ENCODE measurements around the gene CXXC1.
"Not testable (repeated sequence)": the region's sequence is repeated elsewhere in the genome, so short reads cannot be mapped to it uniquely, and the experiment has no call there.

Gene CXXC1

GRCh38 chr18:50249576-50249975, 37.9 kb downstream of the CXXC1 start:
- TF ChIP-seq, protein P1, sequence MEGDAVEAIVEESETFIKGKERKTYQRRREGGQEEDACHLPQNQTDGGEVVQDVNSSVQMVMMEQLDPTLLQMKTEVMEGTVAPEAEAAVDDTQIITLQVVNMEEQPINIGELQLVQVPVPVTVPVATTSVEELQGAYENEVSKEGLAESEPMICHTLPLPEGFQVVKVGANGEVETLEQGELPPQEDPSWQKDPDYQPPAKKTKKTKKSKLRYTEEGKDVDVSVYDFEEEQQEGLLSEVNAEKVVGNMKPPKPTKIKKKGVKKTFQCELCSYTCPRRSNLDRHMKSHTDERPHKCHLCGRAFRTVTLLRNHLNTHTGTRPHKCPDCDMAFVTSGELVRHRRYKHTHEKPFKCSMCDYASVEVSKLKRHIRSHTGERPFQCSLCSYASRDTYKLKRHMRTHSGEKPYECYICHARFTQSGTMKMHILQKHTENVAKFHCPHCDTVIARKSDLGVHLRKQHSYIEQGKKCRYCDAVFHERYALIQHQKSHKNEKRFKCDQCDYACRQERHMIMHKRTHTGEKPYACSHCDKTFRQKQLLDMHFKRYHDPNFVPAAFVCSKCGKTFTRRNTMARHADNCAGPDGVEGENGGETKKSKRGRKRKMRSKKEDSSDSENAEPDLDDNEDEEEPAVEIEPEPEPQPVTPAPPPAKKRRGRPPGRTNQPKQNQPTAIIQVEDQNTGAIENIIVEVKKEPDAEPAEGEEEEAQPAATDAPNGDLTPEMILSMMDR (conservative IDR thresholded peaks at IDR 0.05; ENCODE audit: low read length), result no peak
- no peak for DNase-seq (ENCODE audit: low read depth)
- no peak overlapping the region for H3K4me3 ChIP-seq (ENCODE audit: low read length)

- no peak for DNase-seq (ENCODE audit: low read depth)
- no peak overlapping the region for H3K4me3 ChIP-seq (ENCODE audit: low read length)
- TF ChIP-seq, protein P1 (conservative IDR thresholded peaks at IDR 0.05; ENCODE audit: low read length), result no peak
Measured at GRCh38 chr18:50247561-50247960, 39.9 kb downstream of the CXXC1 start.

GRCh38 chr18:50241768-50242167, 45.7 kb downstream of the CXXC1 start:
- not testable (repeated sequence) for H3K4me3 ChIP-seq (ENCODE audit: low read length); DNase-seq (ENCODE audit: low read depth)

- H3K4me3 ChIP-seq (ENCODE audit: low read length), result no peak overlapping the region
- no peak for DNase-seq (ENCODE audit: low read depth)
- TF ChIP-seq, protein P1 (conservative IDR thresholded peaks at IDR 0.05; ENCODE audit: low read length), result no peak
Measured at GRCh38 chr18:50240080-50240563, 47.4 kb downstream of the CXXC1 start.

- H3K4me3 ChIP-seq (ENCODE audit: low read length), result no peak overlapping the region
- TF ChIP-seq, protein P1 (conservative IDR thresholded peaks at IDR 0.05; ENCODE audit: low read length), result no peak
- no peak for DNase-seq (ENCODE audit: low read depth)
Measured at GRCh38 chr18:50232419-50232818, 55.1 kb downstream of the CXXC1 start.

Data from AG10803 (cell line).